ENCODE results near the gene MITF.

Gene MITF

DNA sequence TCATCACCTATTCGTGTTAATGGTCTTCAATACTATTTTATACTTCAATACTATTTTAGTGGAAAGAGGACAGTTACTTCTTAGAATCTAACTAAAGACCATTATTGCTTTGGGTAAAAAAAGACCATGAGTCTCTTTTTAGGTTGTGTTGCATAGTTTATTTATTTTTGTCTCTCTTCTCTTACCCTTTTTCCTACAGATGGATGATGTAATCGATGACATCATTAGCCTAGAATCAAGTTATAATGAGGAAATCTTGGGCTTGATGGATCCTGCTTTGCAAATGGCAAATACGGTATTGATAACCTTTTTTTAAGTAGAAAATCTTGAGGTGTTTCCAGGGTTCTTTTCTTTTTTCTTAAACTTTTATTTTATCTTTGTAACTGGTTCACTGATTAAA lies 201.8 kb downstream of the MITF start:
- no peak for DNase-seq (ENCODE audit: low read depth in 1 of 2, low spot score in 1 of 2)
- Histone ChIP-seq H3K27me3 (ENCODE audit: insufficient read depth, poor library complexity, severe bottlenecking) (no peaks in the 10 kb centered on the region), H3K27ac (replicated peaks) (no peak overlapping the region), H3K4me3 (replicated peaks; ENCODE audit: insufficient read depth, low read length) (no peak overlapping the region)
- no peak for TF ChIP-seq POLR2AphosphoS5 (IDR thresholded peaks at IDR 0.05; ENCODE audit: low read depth)

DNA sequence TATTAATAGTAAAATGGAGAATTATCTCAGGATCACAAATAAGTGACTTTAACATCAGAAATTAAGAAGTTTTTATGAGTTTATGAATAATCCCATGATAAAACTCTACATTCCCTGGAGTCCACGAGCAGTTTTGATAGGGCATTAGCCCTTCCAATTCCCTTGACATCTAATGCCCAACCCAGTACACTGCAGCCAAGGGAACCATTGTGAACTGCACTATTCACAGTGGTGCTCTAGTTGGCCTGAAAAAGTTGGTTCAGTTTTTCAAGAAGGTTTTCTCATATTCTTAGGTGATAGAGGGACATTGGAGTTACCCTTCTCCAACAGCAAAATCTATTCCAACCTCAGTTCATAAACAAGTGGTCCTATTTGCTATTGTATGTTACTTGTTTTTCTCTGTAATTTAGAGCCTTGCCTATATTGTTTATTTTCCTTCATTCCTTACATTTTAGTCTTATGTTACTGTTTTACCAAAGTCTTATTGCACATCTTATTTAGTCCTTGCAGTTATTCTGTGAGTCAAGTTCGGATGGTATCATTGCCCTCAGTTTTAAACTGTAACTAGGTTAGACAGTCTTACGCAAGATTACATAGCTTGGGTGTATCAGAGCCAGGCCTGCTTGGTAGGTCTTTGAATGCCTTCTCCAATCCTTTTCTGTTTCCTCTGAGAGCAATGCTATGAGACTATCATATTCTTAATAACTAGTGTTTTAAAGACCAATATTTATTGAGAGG lies 202.3 kb downstream of the MITF start:
- Histone ChIP-seq H3K4me3 (replicated peaks; ENCODE audit: insufficient read depth, low read length) (no peak overlapping the region), H3K27me3 (ENCODE audit: insufficient read depth, poor library complexity, severe bottlenecking) (no peaks in the 10 kb centered on the region), H3K27ac (replicated peaks) (no peak overlapping the region)
- no peak for DNase-seq (ENCODE audit: low read depth in 1 of 2, low spot score in 1 of 2)
- no peak for TF ChIP-seq GABPA (IDR thresholded peaks at IDR 0.05; ENCODE audit: low read depth)
- TF ChIP-seq, protein P1, sequence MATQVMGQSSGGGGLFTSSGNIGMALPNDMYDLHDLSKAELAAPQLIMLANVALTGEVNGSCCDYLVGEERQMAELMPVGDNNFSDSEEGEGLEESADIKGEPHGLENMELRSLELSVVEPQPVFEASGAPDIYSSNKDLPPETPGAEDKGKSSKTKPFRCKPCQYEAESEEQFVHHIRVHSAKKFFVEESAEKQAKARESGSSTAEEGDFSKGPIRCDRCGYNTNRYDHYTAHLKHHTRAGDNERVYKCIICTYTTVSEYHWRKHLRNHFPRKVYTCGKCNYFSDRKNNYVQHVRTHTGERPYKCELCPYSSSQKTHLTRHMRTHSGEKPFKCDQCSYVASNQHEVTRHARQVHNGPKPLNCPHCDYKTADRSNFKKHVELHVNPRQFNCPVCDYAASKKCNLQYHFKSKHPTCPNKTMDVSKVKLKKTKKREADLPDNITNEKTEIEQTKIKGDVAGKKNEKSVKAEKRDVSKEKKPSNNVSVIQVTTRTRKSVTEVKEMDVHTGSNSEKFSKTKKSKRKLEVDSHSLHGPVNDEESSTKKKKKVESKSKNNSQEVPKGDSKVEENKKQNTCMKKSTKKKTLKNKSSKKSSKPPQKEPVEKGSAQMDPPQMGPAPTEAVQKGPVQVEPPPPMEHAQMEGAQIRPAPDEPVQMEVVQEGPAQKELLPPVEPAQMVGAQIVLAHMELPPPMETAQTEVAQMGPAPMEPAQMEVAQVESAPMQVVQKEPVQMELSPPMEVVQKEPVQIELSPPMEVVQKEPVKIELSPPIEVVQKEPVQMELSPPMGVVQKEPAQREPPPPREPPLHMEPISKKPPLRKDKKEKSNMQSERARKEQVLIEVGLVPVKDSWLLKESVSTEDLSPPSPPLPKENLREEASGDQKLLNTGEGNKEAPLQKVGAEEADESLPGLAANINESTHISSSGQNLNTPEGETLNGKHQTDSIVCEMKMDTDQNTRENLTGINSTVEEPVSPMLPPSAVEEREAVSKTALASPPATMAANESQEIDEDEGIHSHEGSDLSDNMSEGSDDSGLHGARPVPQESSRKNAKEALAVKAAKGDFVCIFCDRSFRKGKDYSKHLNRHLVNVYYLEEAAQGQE (IDR thresholded peaks at IDR 0.05; ENCODE audit: insufficient replicate concordance, low read depth) = no peak
- no peak for TF ChIP-seq POLR2AphosphoS5 (IDR thresholded peaks at IDR 0.05; ENCODE audit: low read depth)
- TF ChIP-seq SPI1 (IDR thresholded peaks at IDR 0.05; ENCODE audit: borderline replicate concordance, low read depth) = no peak

DNA sequence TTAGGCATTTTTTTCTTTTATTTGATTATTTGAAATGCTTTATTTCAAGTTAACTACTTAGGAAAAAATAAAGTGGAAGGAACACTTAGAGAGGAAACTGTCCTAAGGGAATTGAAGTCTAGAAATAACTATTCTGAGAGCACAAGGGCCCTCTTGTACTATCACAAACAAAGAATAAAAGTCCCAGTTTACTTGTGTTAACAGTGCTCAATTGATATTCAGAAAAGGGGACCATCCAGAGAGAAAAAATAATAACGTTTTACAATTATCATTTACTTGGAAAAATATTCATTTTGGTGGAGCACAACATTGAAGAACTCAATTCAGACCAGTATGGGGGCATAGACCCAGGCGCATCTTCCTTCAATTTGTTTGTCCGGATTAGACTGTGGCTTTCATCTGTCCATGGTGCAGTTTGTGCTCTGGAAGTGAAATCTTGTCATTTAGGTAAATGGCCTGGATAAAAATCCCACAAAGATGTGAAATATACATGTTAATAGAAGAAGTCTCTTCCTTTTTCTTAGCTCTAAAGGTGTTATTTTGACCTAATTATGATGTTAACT lies 205.7 kb downstream of the MITF start:
- DNase-seq (ENCODE audit: low read depth in 1 of 2, low spot score in 1 of 2) = no peak
- Histone ChIP-seq H3K4me3 (replicated peaks; ENCODE audit: insufficient read depth, low read length) (no peak overlapping the region), H3K27ac (replicated peaks) (no peak overlapping the region), H3K27me3 (ENCODE audit: insufficient read depth, poor library complexity, severe bottlenecking) (no peaks in the 10 kb centered on the region)
- no peak for TF ChIP-seq GABPA (IDR thresholded peaks at IDR 0.05; ENCODE audit: low read depth)
- TF ChIP-seq SPI1 (IDR thresholded peaks at IDR 0.05; ENCODE audit: borderline replicate concordance, low read depth) = no peak
- TF ChIP-seq, protein P2, sequence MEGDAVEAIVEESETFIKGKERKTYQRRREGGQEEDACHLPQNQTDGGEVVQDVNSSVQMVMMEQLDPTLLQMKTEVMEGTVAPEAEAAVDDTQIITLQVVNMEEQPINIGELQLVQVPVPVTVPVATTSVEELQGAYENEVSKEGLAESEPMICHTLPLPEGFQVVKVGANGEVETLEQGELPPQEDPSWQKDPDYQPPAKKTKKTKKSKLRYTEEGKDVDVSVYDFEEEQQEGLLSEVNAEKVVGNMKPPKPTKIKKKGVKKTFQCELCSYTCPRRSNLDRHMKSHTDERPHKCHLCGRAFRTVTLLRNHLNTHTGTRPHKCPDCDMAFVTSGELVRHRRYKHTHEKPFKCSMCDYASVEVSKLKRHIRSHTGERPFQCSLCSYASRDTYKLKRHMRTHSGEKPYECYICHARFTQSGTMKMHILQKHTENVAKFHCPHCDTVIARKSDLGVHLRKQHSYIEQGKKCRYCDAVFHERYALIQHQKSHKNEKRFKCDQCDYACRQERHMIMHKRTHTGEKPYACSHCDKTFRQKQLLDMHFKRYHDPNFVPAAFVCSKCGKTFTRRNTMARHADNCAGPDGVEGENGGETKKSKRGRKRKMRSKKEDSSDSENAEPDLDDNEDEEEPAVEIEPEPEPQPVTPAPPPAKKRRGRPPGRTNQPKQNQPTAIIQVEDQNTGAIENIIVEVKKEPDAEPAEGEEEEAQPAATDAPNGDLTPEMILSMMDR (IDR thresholded peaks at IDR 0.05; ENCODE audit: insufficient read depth, low read length) = no peak
- TF ChIP-seq POLR2AphosphoS5 (IDR thresholded peaks at IDR 0.05; ENCODE audit: low read depth) = no peak
- TF ChIP-seq, protein P1 (IDR thresholded peaks at IDR 0.05; ENCODE audit: insufficient replicate concordance, low read depth) = no peak

DNA sequence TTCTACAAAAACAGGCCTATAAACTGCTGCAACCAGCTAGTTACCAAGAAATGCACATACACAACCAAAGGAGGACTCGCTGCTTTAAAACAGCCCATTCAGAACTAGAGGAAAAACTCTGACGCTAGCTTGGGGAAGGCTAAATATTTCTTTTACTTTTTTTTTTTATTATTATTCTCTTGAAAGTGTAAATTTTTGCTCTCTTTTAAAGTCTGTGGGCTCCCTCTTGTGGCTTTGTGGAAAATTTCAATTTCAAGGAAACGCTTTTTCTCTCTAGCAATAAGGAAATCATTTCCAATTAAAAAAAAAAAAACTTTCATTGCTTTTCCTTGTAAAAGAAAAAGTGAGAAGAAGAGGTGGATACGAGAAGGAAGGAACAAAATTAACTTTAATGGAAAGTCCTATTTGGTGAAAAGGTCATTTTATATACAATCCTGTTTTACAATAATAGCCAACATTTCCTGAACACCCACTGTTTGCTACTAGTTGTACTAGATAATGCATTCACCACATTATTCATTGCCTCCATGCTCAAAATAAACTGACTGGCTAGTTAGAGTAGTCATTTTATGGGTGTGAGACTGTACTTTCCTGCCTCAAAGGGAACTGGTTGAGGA lies 209.1 kb downstream of the MITF start:
- H3K27ac ChIP-seq (replicated peaks) = no peak overlapping the region
- H3K27me3 ChIP-seq (ENCODE audit: insufficient read depth, poor library complexity, severe bottlenecking) = no peaks in the 10 kb centered on the region
- no peak overlapping the region for H3K4me3 ChIP-seq (replicated peaks; ENCODE audit: insufficient read depth, low read length)
- TF ChIP-seq, protein P2 (IDR thresholded peaks at IDR 0.05; ENCODE audit: insufficient read depth, low read length) = peak; percentile 2
- TF ChIP-seq, protein P1 (IDR thresholded peaks at IDR 0.05; ENCODE audit: insufficient replicate concordance, low read depth) = no peak
- DNase-seq (ENCODE audit: low read depth in 1 of 2, low spot score in 1 of 2) = no peak
